CD14-positive monocyte (primary cell): Measurements from ENCODE around the gene FGFR3. TPM values are rescaled to one million over a fixed set of nuclear protein-coding genes. Genes with fewer than 3 reads are reported as not detected.

Experiments
- DNase-seq, 3 donors: peaks; one replicate each; pipeline ENCODE4 v3.0.0-alpha.2; 2011 to 2022
- H2AFZ ChIP-seq: 2 replicates; pipeline ENCODE4 v1.6.0; 2012; ENCODE audit warnings: mild to moderate bottlenecking, low read depth, low read length, inconsistent platforms; ENCODE audit not compliant: insufficient read depth, poor library complexity, severe bottlenecking
- H3K27ac ChIP-seq, 2 donors: 1 replicate in 1 of 2; 2 replicates in 1 of 2; pipeline ENCODE4 v1.5.1; 2012 to 2013; ENCODE audit warnings: low read length in 2 of 2, control low read depth in 1 of 2, inconsistent platforms in 1 of 2, low read depth in 1 of 2, mild to moderate bottlenecking in 1 of 2
- H3K27me3 ChIP-seq, 2 donors: one replicate each; pipeline versions ENCODE4 v1.6.0 to v1.6.1; 2011 to 2013; ENCODE audit warnings: low read length in 2 of 2; ENCODE audit not compliant: control insufficient read depth in 2 of 2, insufficient read depth in 2 of 2
- H3K36me3 ChIP-seq, 2 donors: replicated peaks in 1 of 2; 1 replicate in 1 of 2; 2 replicates in 1 of 2; pipeline versions ENCODE4 v1.5.1 to v1.6.1; 2012 to 2013; ENCODE audit warnings: low read length in 2 of 2, control low read depth in 1 of 2, inconsistent platforms in 1 of 2, mild to moderate bottlenecking in 1 of 2; ENCODE audit not compliant: insufficient read depth in 2 of 2, control insufficient read depth in 1 of 2
- H3K4me1 ChIP-seq, 2 donors: 1 replicate in 1 of 2; 2 replicates in 1 of 2; pipeline versions ENCODE4 v1.5.1 to v1.6.1; 2012 to 2013; ENCODE audit warnings: low read length in 2 of 2, control low read depth in 1 of 2, inconsistent platforms in 1 of 2, mild to moderate bottlenecking in 1 of 2, moderate library complexity in 1 of 2; ENCODE audit not compliant: insufficient read depth in 2 of 2, control insufficient read depth in 1 of 2
- H3K4me2 ChIP-seq: replicated peaks from 2 replicates; pipeline ENCODE3; 2012; ENCODE audit warnings: low read length, moderate library complexity, mild to moderate bottlenecking; ENCODE audit not compliant: poor library complexity, severe bottlenecking; ENCODE audit errors: extremely low read depth
- H3K4me3 ChIP-seq, 3 experiments: fragments of 200-600 bp in 1 of 3; sonication (generic) in 1 of 3; replicated peaks in 1 of 3; 1 replicate in 2 of 3; 2 replicates in 1 of 3; pipeline ENCODE4 v1.5.1; 2011 to 2013; ENCODE audit warnings: low read length in 3 of 3, mild to moderate bottlenecking in 3 of 3, control low read depth in 2 of 3, low read depth in 2 of 3, inconsistent platforms in 1 of 3, moderate library complexity in 1 of 3
- H3K79me2 ChIP-seq: 2 replicates; pipeline ENCODE4 v1.6.0; 2012; ENCODE audit warnings: mild to moderate bottlenecking, control low read depth, inconsistent platforms, low read length, moderate library complexity; ENCODE audit not compliant: insufficient read depth
- H3K9ac ChIP-seq: 2 replicates; pipeline ENCODE4 v1.6.0; 2017; ENCODE audit warnings: low read length, mild to moderate bottlenecking; ENCODE audit not compliant: insufficient read depth, poor library complexity, severe bottlenecking
- H3K9me3 ChIP-seq, 2 donors: replicated peaks in 1 of 2; 1 replicate in 1 of 2; 2 replicates in 1 of 2; pipeline versions ENCODE4 v1.5.1 to v1.6.1; 2012 to 2013; ENCODE audit warnings: low read length in 2 of 2, control low read depth in 1 of 2; ENCODE audit not compliant: control insufficient read depth in 1 of 2, insufficient read depth in 1 of 2
- H4K20me1 ChIP-seq: 2 replicates; pipeline ENCODE4 v1.6.0; 2012; ENCODE audit warnings: mild to moderate bottlenecking, low read length, control low read depth, moderate library complexity; ENCODE audit not compliant: insufficient read depth
- H3K27ac Mint-ChIP-seq, 7 donors: one replicate each; pipeline ENCODE4 v1.8.0; 2020; ENCODE audit warnings: mild to moderate bottlenecking in 7 of 7, mixed read lengths in 7 of 7, moderate library complexity in 6 of 7, inconsistent platforms in 2 of 7
- H3K27me3 Mint-ChIP-seq, 3 donors: one replicate each; pipeline ENCODE4 v1.8.0; 2021 to 2022; ENCODE audit warnings: low read depth in 3 of 3, mild to moderate bottlenecking in 3 of 3, mixed read lengths in 3 of 3, moderate library complexity in 3 of 3, inconsistent platforms in 1 of 3
- H3K36me3 Mint-ChIP-seq, 2 donors: one replicate each; pipeline ENCODE4 v1.8.0; 2020; ENCODE audit warnings: mixed read lengths in 2 of 2, inconsistent platforms in 1 of 2, mild to moderate bottlenecking in 1 of 2
- H3K4me1 Mint-ChIP-seq: one replicate; pipeline ENCODE4 v1.8.0; 2020; ENCODE audit warnings: mild to moderate bottlenecking, mixed read lengths
- H3K4me3 Mint-ChIP-seq, 2 donors: one replicate each; pipeline ENCODE4 v1.8.0; 2020; ENCODE audit warnings: mild to moderate bottlenecking in 2 of 2, mixed read lengths in 2 of 2, moderate library complexity in 1 of 2
- H3K9me3 Mint-ChIP-seq, 7 donors: one replicate each; pipeline ENCODE4 v1.8.0; 2020 to 2022; ENCODE audit warnings: mixed read lengths in 7 of 7, mild to moderate bottlenecking in 6 of 7, moderate library complexity in 6 of 7, inconsistent platforms in 2 of 7
- WGBS: methylation state at CpG from one replicate; pipeline ENCODE4 v1.1.5; 2013; ENCODE audit warnings: missing lambda C conversion rate; ENCODE audit not compliant: insufficient coverage; 5-methylcytosine and 5-hydroxymethylcytosine counted together
- intact Hi-C, 2 donors: fragments of 100-400 bp; cut with micrococcal nuclease; formaldehyde crosslinking; loops; one replicate each; pipeline versions ENCODE4 v1.15.0 to v1.15.1; 2023
- polyA plus RNA-seq, 3 donors: library from polyadenylated mRNA; depleted of rRNA in 1 of 3; unstranded in 2 of 3; stranded (reverse) in 1 of 3; fragments of 300-500 nt in 2 of 3; fragments of >200 nt in 1 of 3; fragmentation: Illumina TruSeq in 2 of 3; gene quantifications; 1 replicate in 2 of 3; 2 replicates in 1 of 3; pipeline ENCODE4 v1.2.3, GENCODE V29; 2012 to 2021
- TF ChIP-seq, protein P1 (sequence below): fragments of 200-600 bp; IDR thresholded peaks from one replicate; pipeline ENCODE4 v1.8.0; 2022; ENCODE audit warnings: antibody characterized with exemption, mild to moderate bottlenecking

Gene FGFR3
- polyA plus RNA-seq, 3 donors, result 0.07 TPM; not detected in 2

DNA sequence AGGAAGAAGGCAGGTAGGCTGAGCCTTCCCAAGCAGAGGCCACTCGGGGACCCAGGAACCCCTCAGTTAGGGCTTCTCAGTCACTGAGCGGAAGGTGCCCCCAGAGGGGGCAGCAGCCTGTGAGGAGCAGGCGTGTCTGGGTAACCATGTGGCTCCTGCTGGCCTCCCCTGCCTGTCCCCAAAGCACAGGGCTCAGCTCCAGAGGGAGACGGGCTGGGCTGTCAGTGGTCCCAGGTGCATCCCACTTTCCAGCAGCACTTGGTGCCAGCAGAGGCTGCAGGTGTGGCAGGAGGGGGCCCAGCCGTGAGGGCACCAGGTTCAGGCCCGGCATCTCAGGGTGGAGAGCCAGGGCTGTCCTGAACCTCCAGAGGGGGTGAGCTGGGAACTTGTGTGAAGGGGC, 49.1 kb upstream of the FGFR3 start:
- TF ChIP-seq, protein P1, sequence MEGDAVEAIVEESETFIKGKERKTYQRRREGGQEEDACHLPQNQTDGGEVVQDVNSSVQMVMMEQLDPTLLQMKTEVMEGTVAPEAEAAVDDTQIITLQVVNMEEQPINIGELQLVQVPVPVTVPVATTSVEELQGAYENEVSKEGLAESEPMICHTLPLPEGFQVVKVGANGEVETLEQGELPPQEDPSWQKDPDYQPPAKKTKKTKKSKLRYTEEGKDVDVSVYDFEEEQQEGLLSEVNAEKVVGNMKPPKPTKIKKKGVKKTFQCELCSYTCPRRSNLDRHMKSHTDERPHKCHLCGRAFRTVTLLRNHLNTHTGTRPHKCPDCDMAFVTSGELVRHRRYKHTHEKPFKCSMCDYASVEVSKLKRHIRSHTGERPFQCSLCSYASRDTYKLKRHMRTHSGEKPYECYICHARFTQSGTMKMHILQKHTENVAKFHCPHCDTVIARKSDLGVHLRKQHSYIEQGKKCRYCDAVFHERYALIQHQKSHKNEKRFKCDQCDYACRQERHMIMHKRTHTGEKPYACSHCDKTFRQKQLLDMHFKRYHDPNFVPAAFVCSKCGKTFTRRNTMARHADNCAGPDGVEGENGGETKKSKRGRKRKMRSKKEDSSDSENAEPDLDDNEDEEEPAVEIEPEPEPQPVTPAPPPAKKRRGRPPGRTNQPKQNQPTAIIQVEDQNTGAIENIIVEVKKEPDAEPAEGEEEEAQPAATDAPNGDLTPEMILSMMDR, result no peak
- Histone ChIP-seq H3K4me3 (no peak overlapping the region), H3K4me2 (no peak overlapping the region), H3K27ac (no peak overlapping the region), H3K4me1 (peaks cover 5 to 6% of the 10 kb centered on the region in 2 donors), H3K27me3 (peaks cover 0 to 6% of the 10 kb centered on the region in 2 donors), H3K9me3 (no peaks in the 10 kb centered on the region), H3K9ac (no peak overlapping the region), H4K20me1 (peaks cover 29% of the 10 kb centered on the region), H3K36me3 (peaks cover 56 to 68% of the 10 kb centered on the region in 2 donors), H2AFZ (no peak overlapping the region), H3K79me2 (peaks cover 11% of the 10 kb centered on the region)
- Mint-ChIP-seq H3K4me3 (no peak overlapping the region), H3K27ac (peak overlapping the region in 4 of 7 donors; percentile 25 to 46 (median 34)), H3K36me3 (peaks cover 48 to 68% of the 10 kb centered on the region in 2 donors), H3K4me1 (peaks cover 4% of the 10 kb centered on the region), H3K9me3 (peaks cover 0 to 6% (median 0%) of the 10 kb centered on the region in 7 donors), H3K27me3 (peaks cover 1 to 6% (median 1%) of the 10 kb centered on the region in 3 donors)
- no peak for DNase-seq
- intact Hi-C loops, result no loop called here
- 95% methylated on average over 6 of the region's 6 CpGs for WGBS

DNA sequence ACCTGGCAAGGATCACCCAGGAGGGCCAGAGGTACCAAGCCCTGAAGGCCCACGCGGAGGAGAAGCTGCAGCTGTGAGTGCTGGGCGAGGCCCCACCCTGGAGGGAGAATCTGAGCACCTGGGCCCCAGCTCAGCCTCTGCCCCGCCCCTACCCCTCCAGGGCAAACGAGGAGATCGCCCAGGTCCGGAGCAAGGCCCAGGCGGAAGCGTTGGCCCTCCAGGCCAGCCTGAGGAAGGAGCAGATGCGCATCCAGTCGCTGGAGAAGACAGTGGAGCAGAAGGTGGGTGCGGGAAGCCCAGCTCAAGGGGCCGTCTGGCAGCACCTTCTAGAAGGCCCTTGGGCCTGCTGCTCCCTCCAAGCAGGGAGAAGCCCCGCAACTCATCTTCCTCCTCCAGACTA, 48.5 kb upstream of the FGFR3 start:
- peak overlapping the region in 4 of 7 donors; percentile 21 to 47 (median 46) for H3K27ac Mint-ChIP-seq
- Histone ChIP-seq H2AFZ (no peak overlapping the region), H3K27ac (no peak overlapping the region), H4K20me1 (peaks cover 29% of the 10 kb centered on the region), H3K79me2 (peaks cover 11% of the 10 kb centered on the region), H3K9ac (no peak overlapping the region), H3K4me2 (no peak overlapping the region), H3K9me3 (no peaks in the 10 kb centered on the region), H3K36me3 (peaks cover 51 to 63% of the 10 kb centered on the region in 2 donors), H3K4me1 (peaks cover 5 to 6% of the 10 kb centered on the region in 2 donors), H3K27me3 (peaks cover 0 to 6% of the 10 kb centered on the region in 2 donors), H3K4me3 (no peak overlapping the region)
- H3K4me3 Mint-ChIP-seq, result no peak overlapping the region
- TF ChIP-seq, protein P1, result no peak
- WGBS, result 93% methylated on average over 8 of the region's 14 CpGs
- H3K27me3 Mint-ChIP-seq, result peaks cover 1 to 6% (median 1%) of the 10 kb centered on the region in 3 donors
- no peak for DNase-seq
- peaks cover 45 to 62% of the 10 kb centered on the region in 2 donors for H3K36me3 Mint-ChIP-seq
- peaks cover 4% of the 10 kb centered on the region for H3K4me1 Mint-ChIP-seq
- peaks cover 0 to 4% (median 0%) of the 10 kb centered on the region in 7 donors for H3K9me3 Mint-ChIP-seq
- intact Hi-C loops, result no loop called here
